ENCODE results near the gene GPS1.

- TF ChIP-seq GATA2 (IDR thresholded peaks at IDR 0.05; ENCODE audit: low read depth, low read length) (no peak), GATA3 (IDR thresholded peaks at IDR 0.05; ENCODE audit: low read depth, low read length) (no peak)
Observed at GRCh38 chr17:82065638-82066303, 14.1 kb downstream of the GPS1 start, which contains the start of gene DUS1L.
